Neural progenitor cell (in vitro differentiated cells): ENCODE measurements around the gene ATP10A.

Experiments used
- EZH2 ChIP-seq: fragments of 200-600 bp; sonication (generic); IDR thresholded peaks from 2 replicates; pipeline ENCODE4 v1.6.1; 2017; ENCODE audit warnings: antibody characterized with exemption, mild to moderate bottlenecking, moderate library complexity
- TF ChIP-seq, protein P1 (sequence below): fragments of 200-600 bp; sonication (generic); IDR thresholded peaks from 2 replicates; pipeline ENCODE4 v1.5.1; 2017; ENCODE audit warnings: antibody characterized with exemption, mild to moderate bottlenecking

DNA sequence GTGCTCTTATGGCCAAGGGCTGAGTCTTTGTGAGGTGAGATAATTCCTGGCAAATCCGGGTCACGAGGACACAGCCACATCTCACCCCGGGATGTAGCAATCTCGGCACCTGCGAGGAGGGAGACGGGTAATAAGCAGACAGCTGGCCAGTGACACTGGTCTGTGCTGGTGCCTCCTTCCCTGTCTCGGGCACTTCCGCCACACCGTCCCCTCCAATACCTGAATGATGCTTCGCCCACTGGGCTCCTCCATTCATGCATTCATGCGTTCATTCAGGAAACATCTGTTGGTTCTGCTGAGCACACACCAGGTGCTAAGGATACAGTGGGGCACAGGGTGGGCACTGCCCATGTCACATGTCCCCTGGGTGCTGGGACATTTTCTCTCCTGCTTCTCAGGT, 60.1 kb downstream of the ATP10A start:
- TF ChIP-seq, protein P1, sequence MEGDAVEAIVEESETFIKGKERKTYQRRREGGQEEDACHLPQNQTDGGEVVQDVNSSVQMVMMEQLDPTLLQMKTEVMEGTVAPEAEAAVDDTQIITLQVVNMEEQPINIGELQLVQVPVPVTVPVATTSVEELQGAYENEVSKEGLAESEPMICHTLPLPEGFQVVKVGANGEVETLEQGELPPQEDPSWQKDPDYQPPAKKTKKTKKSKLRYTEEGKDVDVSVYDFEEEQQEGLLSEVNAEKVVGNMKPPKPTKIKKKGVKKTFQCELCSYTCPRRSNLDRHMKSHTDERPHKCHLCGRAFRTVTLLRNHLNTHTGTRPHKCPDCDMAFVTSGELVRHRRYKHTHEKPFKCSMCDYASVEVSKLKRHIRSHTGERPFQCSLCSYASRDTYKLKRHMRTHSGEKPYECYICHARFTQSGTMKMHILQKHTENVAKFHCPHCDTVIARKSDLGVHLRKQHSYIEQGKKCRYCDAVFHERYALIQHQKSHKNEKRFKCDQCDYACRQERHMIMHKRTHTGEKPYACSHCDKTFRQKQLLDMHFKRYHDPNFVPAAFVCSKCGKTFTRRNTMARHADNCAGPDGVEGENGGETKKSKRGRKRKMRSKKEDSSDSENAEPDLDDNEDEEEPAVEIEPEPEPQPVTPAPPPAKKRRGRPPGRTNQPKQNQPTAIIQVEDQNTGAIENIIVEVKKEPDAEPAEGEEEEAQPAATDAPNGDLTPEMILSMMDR: no peak
- no peak for TF ChIP-seq EZH2
